Right ventricle myocardium inferior (tissue), 1 donor: ENCODE measurements around the gene CDC14A. TPM values are rescaled to one million over a fixed set of nuclear protein-coding genes. Genes with fewer than 3 reads are reported as not detected.
"Not testable (repeated sequence)": the region's sequence is repeated elsewhere in the genome, so short reads cannot be mapped to it uniquely, and the experiment has no call there.

Experiments
- ATAC-seq: fragments of 200-7000 bp; cut with Tn5 transposase; one replicate; pipeline ENCODE4 v1.9.1; 2020; ENCODE audit warnings: mild to moderate bottlenecking, moderate library complexity
- DNase-seq: peaks from one replicate; pipeline ENCODE4 v3.0.0; 2021; ENCODE audit errors: missing footprints
- intact Hi-C: fragments of 100-400 bp; cut with DNase I; formaldehyde crosslinking; loops from one replicate; pipeline ENCODE4 v1.11.0; 2022
- long read RNA-seq: library from polyadenylated mRNA; unstranded; transcript quantifications from one replicate; pipeline ENCODE4 v2.0.0, GENCODE V29; 2021
- total RNA-seq: library from RNA; stranded (reverse); fragmentation: NEBNext Ultra II Directional; extraction: Animal tissue kit (Norgen Biotek cat#: 25700); gene quantifications from one replicate; pipeline ENCODE4 v1.2.1, GENCODE V29; 2021
- donor health status: DM: no; HTN: yes; CAD: no; lungs with severe emphysema.

The CDC14A gene
- total RNA-seq = 2.7 TPM
- long read RNA-seq = 0 reads

GRCh38 chr1:100352267-100353070 is at the start of gene CDC14A:
CDC14A (plus strand) TSS chr1:100352506; CDS start chr1:100352955, 449 bp downstream.
- peak; percentile 95 for DNase-seq
- ATAC-seq = peak; percentile 93
- intact Hi-C loops = loop anchor here (5.0 kb wide), 5 partner anchors 50 to 105 kb away; partner anchors contain the start of gene RTCA

GRCh38 chr1:100302739-100303138 is 49.6 kb upstream of the CDC14A start:
- DNase-seq (no peak), ATAC-seq (no peak)
- intact Hi-C loops = no loop called here

GRCh38 chr1:100304227-100304626 is 48.1 kb upstream of the CDC14A start:
- ATAC-seq (no peak), DNase-seq (no peak)
- intact Hi-C loops = no loop called here

- ATAC-seq (no peak), DNase-seq (no peak)
- intact Hi-C loops = no loop called here
These were observed 47.4 kb upstream of the CDC14A start for GRCh38 chr1:100304921-100305320.

GRCh38 chr1:100305954-100306353 is 46.4 kb upstream of the CDC14A start:
- ATAC-seq (no peak), DNase-seq (no peak)
- intact Hi-C loops = no loop called here

GRCh38 chr1:100306735-100307313 is 45.5 kb upstream of the CDC14A start:
- ATAC-seq = no peak
- intact Hi-C loops = no loop called here
- no peak for DNase-seq

GRCh38 chr1:100308777-100309176 is 43.5 kb upstream of the CDC14A start:
- no peak for ATAC-seq
- DNase-seq = no peak
- intact Hi-C loops = no loop called here

GRCh38 chr1:100309863-100310262 is 42.4 kb upstream of the CDC14A start:
- ATAC-seq = no peak
- intact Hi-C loops = no loop called here
- no peak for DNase-seq

GRCh38 chr1:100313382-100313781 is 38.9 kb upstream of the CDC14A start:
- intact Hi-C loops = no loop called here
- no peak for DNase-seq

GRCh38 chr1:100316622-100317021 is 35.7 kb upstream of the CDC14A start:
- intact Hi-C loops = no loop called here
- no peak for DNase-seq

More at GRCh38 chr1:100313382-100313781, 38.9 kb upstream of the CDC14A start:
- ATAC-seq = no peak

GRCh38 chr1:100320311-100321099 is 31.8 kb upstream of the CDC14A start:
- ATAC-seq (no peak), DNase-seq (no peak)
- intact Hi-C loops = no loop called here

More at GRCh38 chr1:100316622-100317021, 35.7 kb upstream of the CDC14A start:
- no peak for ATAC-seq

GRCh38 chr1:100321100-100321493 is 31.2 kb upstream of the CDC14A start:
- ATAC-seq = no peak
- no peak for DNase-seq
- intact Hi-C loops = no loop called here

- DNase-seq = no peak
- intact Hi-C loops = no loop called here
- ATAC-seq = no peak
These were observed 30.8 kb upstream of the CDC14A start for GRCh38 chr1:100321506-100321905.

GRCh38 chr1:100322436-100323211 is 29.7 kb upstream of the CDC14A start:
- DNase-seq = no peak
- ATAC-seq = no peak
- intact Hi-C loops = no loop called here

- DNase-seq (no peak), ATAC-seq (peak; percentile 79)
These were observed 28.7 kb upstream of the CDC14A start for GRCh38 chr1:100323419-100324106.

GRCh38 chr1:100325415-100326324 is 26.6 kb upstream of the CDC14A start:
- no peak for DNase-seq
- ATAC-seq = no peak
- intact Hi-C loops = no loop called here

More at GRCh38 chr1:100323419-100324106, 28.7 kb upstream of the CDC14A start:
- intact Hi-C loops = no loop called here

GRCh38 chr1:100326325-100326670 is 26.0 kb upstream of the CDC14A start:
- ATAC-seq, DNase-seq, intact Hi-C loops: not testable (repeated sequence)
